SK-N-SH treated with all-trans-retinoic acid at 6 μM for 48 hours (cell line): ENCODE measurements around the gene LSAMP.

Experiments
- ATAC-seq: fragments of 200-7000 bp; cut with Tn5 transposase; 3 replicates; pipeline ENCODE4 v1.9.1; 2020; ENCODE audit warnings: mild to moderate bottlenecking, moderate library complexity
- ARNTL ChIP-seq: fragments of 450-650 bp; formaldehyde crosslinking; IDR thresholded peaks from 2 replicates; pipeline ENCODE4 v1.5.0; 2020; ENCODE audit warnings: low read depth, mild to moderate bottlenecking, moderate library complexity, borderline replicate concordance
- BACH2 ChIP-seq: fragments of 250-450 bp; sonication (Bioruptor Pico); IDR thresholded peaks from 2 replicates; pipeline ENCODE4 v1.9.0; 2021; ENCODE audit warnings: mild to moderate bottlenecking, borderline replicate concordance
- CREB5 ChIP-seq: fragments of 250-450 bp; sonication (Bioruptor Pico); IDR thresholded peaks from 2 replicates; pipeline ENCODE4 v1.5.1; 2020; ENCODE audit warnings: low read depth, mild to moderate bottlenecking, moderate library complexity
- CSDC2 ChIP-seq: fragments of 250-450 bp; sonication (Bioruptor Pico); IDR thresholded peaks from 2 replicates; pipeline ENCODE4 v1.5.0; 2020; ENCODE audit warnings: mild to moderate bottlenecking, moderate library complexity
- ESRRG ChIP-seq: fragments of 250-450 bp; sonication (Bioruptor Pico); IDR thresholded peaks from 2 replicates; pipeline ENCODE4 v1.6.1; 2021; ENCODE audit warnings: mild to moderate bottlenecking
- ISL1 ChIP-seq: fragments of 250-450 bp; sonication (Bioruptor Pico); IDR thresholded peaks from 2 replicates; pipeline ENCODE4 v2.1.2; 2022; ENCODE audit warnings: mild to moderate bottlenecking, moderate library complexity
- OSR1 ChIP-seq: fragments of 250-450 bp; sonication (Bioruptor Pico); IDR thresholded peaks from 2 replicates; pipeline ENCODE4 v1.8.0; 2022; ENCODE audit warnings: moderate library complexity, mild to moderate bottlenecking, inconsistent platforms
- PPARA ChIP-seq: fragments of 250-450 bp; sonication (Bioruptor Pico); IDR thresholded peaks from 2 replicates; pipeline ENCODE4 v1.5.0; 2020; ENCODE audit warnings: mild to moderate bottlenecking, borderline replicate concordance
- RARB ChIP-seq: fragments of 250-450 bp; sonication (Bioruptor Pico); IDR thresholded peaks from 2 replicates; pipeline ENCODE4 v1.8.0; 2021; ENCODE audit warnings: mild to moderate bottlenecking, moderate library complexity
- SNAI2 ChIP-seq: fragments of 250-450 bp; sonication (Bioruptor Pico); IDR thresholded peaks from 2 replicates; pipeline ENCODE4 v1.5.0; 2020; ENCODE audit warnings: mild to moderate bottlenecking, moderate library complexity
- TCF4 ChIP-seq: fragments of 250-450 bp; sonication (Bioruptor Pico); IDR thresholded peaks from 2 replicates; pipeline ENCODE4 v1.8.0; 2021; ENCODE audit warnings: mild to moderate bottlenecking, moderate library complexity, borderline replicate concordance
- TOX ChIP-seq: fragments of 250-450 bp; sonication (Bioruptor Pico); IDR thresholded peaks from 2 replicates; pipeline ENCODE4 v1.8.0; 2021; ENCODE audit warnings: mild to moderate bottlenecking, moderate library complexity, borderline replicate concordance
- TSHZ2 ChIP-seq: fragments of 250-450 bp; sonication (Bioruptor Pico); IDR thresholded peaks from 2 replicates; pipeline ENCODE4 v1.5.0; 2020; ENCODE audit warnings: mild to moderate bottlenecking, moderate library complexity
- ZC3H10 ChIP-seq: fragments of 250-450 bp; sonication (Bioruptor Pico); IDR thresholded peaks from 2 replicates; pipeline ENCODE4 v1.5.1; 2021; ENCODE audit warnings: mild to moderate bottlenecking, moderate library complexity
- ZFP3 ChIP-seq: fragments of 250-450 bp; sonication (Bioruptor Pico); IDR thresholded peaks from 2 replicates; pipeline ENCODE4 v1.5.0; 2020; ENCODE audit warnings: mild to moderate bottlenecking, moderate library complexity
- ZFP30 ChIP-seq: fragments of 450-650 bp; formaldehyde crosslinking; IDR thresholded peaks from 2 replicates; pipeline ENCODE4 v1.5.0; 2022; ENCODE audit warnings: mild to moderate bottlenecking, moderate library complexity
- ZNF565 ChIP-seq: fragments of 450-650 bp; formaldehyde crosslinking; conservative IDR thresholded peaks from 2 replicates; pipeline ENCODE4 v1.5.0; 2020; ENCODE audit warnings: low read depth, mild to moderate bottlenecking, moderate library complexity
- ZNF70 ChIP-seq: fragments of 450-650 bp; formaldehyde crosslinking; IDR thresholded peaks from 2 replicates; pipeline ENCODE4 v1.5.0; 2020; ENCODE audit warnings: mild to moderate bottlenecking, moderate library complexity
- ZNF8 ChIP-seq: fragments of 450-650 bp; formaldehyde crosslinking; IDR thresholded peaks from 2 replicates; pipeline ENCODE4 v1.5.0; 2020; ENCODE audit warnings: mild to moderate bottlenecking, moderate library complexity
- TF ChIP-seq, protein P1 (sequence below): fragments of 250-450 bp; sonication (Bioruptor Pico); IDR thresholded peaks from 2 replicates; pipeline ENCODE4 v1.5.1; 2021; ENCODE audit warnings: mild to moderate bottlenecking, moderate library complexity
- TF ChIP-seq, protein P2 (sequence below): fragments of 250-450 bp; sonication (Bioruptor Pico); IDR thresholded peaks from 2 replicates; pipeline ENCODE4 v1.8.0; 2021; ENCODE audit warnings: low read depth, mild to moderate bottlenecking, moderate library complexity, borderline replicate concordance
- TF ChIP-seq, protein P3 (sequence below): fragments of 250-450 bp; sonication (Bioruptor Pico); IDR thresholded peaks from 2 replicates; pipeline ENCODE4 v1.8.0; 2020; ENCODE audit warnings: mild to moderate bottlenecking, moderate library complexity, borderline replicate concordance

The LSAMP gene

GRCh38 chr3:116301422-116301821, 143.9 kb downstream of the LSAMP start (continued):
- TF ChIP-seq, protein P1, sequence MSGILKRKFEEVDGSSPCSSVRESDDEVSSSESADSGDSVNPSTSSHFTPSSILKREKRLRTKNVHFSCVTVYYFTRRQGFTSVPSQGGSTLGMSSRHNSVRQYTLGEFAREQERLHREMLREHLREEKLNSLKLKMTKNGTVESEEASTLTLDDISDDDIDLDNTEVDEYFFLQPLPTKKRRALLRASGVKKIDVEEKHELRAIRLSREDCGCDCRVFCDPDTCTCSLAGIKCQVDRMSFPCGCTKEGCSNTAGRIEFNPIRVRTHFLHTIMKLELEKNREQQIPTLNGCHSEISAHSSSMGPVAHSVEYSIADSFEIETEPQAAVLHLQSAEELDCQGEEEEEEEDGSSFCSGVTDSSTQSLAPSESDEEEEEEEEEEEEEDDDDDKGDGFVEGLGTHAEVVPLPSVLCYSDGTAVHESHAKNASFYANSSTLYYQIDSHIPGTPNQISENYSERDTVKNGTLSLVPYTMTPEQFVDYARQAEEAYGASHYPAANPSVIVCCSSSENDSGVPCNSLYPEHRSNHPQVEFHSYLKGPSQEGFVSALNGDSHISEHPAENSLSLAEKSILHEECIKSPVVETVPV (CRISPR knock-in tag) = no peak
- TF ChIP-seq ZFP30 (CRISPR knock-in tag) = no peak
- TF ChIP-seq, all 23 proteins: peak for 0

DNA sequence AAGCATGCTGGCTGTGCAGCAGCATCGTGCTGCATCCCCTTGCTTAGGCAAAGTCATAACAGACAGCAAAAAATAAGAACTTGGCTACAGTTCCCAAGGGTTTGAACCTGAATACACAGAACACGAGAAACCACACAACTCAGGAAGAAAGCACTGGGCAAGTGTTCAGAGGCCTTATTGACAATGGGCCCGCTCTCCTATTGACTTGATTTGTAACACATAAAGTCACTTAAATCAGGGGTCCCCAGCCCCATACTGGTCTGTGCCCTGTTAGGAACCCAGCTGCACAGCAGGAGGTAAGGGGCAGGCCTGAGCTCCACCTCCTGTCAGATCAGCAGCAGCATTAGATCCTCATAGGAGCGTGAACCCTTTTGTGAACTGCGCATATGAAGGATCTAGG, 145.1 kb downstream of the LSAMP start:
- no peak for ATAC-seq
- TF ChIP-seq, protein P1 (CRISPR knock-in tag) = no peak
- no peak for TF ChIP-seq ZFP3 (CRISPR knock-in tag)
- TF ChIP-seq ZNF8 (CRISPR knock-in tag) = no peak
- no peak for TF ChIP-seq SNAI2 (CRISPR knock-in tag)
- no peak for TF ChIP-seq ZNF565
- TF ChIP-seq, protein P2, sequence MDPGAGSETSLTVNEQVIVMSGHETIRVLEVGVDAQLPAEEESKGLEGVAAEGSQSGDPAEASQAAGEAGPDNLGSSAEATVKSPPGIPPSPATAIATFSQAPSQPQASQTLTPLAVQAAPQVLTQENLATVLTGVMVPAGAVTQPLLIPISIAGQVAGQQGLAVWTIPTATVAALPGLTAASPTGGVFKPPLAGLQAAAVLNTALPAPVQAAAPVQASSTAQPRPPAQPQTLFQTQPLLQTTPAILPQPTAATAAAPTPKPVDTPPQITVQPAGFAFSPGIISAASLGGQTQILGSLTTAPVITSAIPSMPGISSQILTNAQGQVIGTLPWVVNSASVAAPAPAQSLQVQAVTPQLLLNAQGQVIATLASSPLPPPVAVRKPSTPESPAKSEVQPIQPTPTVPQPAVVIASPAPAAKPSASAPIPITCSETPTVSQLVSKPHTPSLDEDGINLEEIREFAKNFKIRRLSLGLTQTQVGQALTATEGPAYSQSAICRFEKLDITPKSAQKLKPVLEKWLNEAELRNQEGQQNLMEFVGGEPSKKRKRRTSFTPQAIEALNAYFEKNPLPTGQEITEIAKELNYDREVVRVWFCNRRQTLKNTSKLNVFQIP (CRISPR knock-in tag) = no peak
- TF ChIP-seq, protein P3, sequence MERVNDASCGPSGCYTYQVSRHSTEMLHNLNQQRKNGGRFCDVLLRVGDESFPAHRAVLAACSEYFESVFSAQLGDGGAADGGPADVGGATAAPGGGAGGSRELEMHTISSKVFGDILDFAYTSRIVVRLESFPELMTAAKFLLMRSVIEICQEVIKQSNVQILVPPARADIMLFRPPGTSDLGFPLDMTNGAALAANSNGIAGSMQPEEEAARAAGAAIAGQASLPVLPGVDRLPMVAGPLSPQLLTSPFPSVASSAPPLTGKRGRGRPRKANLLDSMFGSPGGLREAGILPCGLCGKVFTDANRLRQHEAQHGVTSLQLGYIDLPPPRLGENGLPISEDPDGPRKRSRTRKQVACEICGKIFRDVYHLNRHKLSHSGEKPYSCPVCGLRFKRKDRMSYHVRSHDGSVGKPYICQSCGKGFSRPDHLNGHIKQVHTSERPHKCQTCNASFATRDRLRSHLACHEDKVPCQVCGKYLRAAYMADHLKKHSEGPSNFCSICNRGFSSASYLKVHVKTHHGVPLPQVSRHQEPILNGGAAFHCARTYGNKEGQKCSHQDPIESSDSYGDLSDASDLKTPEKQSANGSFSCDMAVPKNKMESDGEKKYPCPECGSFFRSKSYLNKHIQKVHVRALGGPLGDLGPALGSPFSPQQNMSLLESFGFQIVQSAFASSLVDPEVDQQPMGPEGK (CRISPR knock-in tag) = no peak
- no peak for TF ChIP-seq ESRRG (CRISPR knock-in tag)
- TF ChIP-seq ZC3H10 (CRISPR knock-in tag) = no peak
- TF ChIP-seq CSDC2 (CRISPR knock-in tag) = no peak
- no peak for TF ChIP-seq ARNTL (CRISPR knock-in tag)
- no peak for TF ChIP-seq ZFP30 (CRISPR knock-in tag)
- TF ChIP-seq RARB (CRISPR knock-in tag) = no peak
- TF ChIP-seq, all 23 proteins: peak for 0

- no peak for ATAC-seq
- no peak for TF ChIP-seq ZNF565
- no peak for TF ChIP-seq TSHZ2 (CRISPR knock-in tag)
- no peak for TF ChIP-seq CSDC2 (CRISPR knock-in tag)
- TF ChIP-seq ISL1 (CRISPR knock-in tag) = no peak
- TF ChIP-seq ZFP30 (CRISPR knock-in tag) = no peak
- TF ChIP-seq ZNF8 (CRISPR knock-in tag) = no peak
- TF ChIP-seq, protein P1 (CRISPR knock-in tag) = no peak
- TF ChIP-seq RARB (CRISPR knock-in tag) = no peak
- no peak for TF ChIP-seq ZNF70 (CRISPR knock-in tag)
- TF ChIP-seq, protein P3 (CRISPR knock-in tag) = no peak
- TF ChIP-seq CREB5 (CRISPR knock-in tag) = no peak
- no peak for TF ChIP-seq PPARA (CRISPR knock-in tag)
- TF ChIP-seq OSR1 (CRISPR knock-in tag) = no peak
- no peak for TF ChIP-seq ZFP3 (CRISPR knock-in tag)
- no peak for TF ChIP-seq TOX (CRISPR knock-in tag)
- no peak for TF ChIP-seq ESRRG (CRISPR knock-in tag)
- no peak for TF ChIP-seq BACH2 (CRISPR knock-in tag)
- TF ChIP-seq TCF4 (CRISPR knock-in tag) = no peak
- TF ChIP-seq ARNTL (CRISPR knock-in tag) = no peak
- TF ChIP-seq, all 23 proteins: peak for 0
Measured at GRCh38 chr3:116299646-116300081, 145.6 kb downstream of the LSAMP start.
